Measurements from ENCODE around the gene VSTM2L.

Gene VSTM2L

GRCh38 chr20:37864298-37864697 is 38.6 kb upstream of the VSTM2L start:
- H3K4me3 ChIP-seq (ENCODE audit: low read length) = no peak overlapping the region
- no peak for TF ChIP-seq CTCF (IDR thresholded peaks at IDR 0.05; ENCODE audit: insufficient read depth, low read depth, low read length, missing control alignments)
- DNase-seq (ENCODE audit: low read depth) = no peak

GRCh38 chr20:37866051-37866450 is 36.9 kb upstream of the VSTM2L start:
- no peak for TF ChIP-seq CTCF (IDR thresholded peaks at IDR 0.05; ENCODE audit: insufficient read depth, low read depth, low read length, missing control alignments)
- DNase-seq (ENCODE audit: low read depth) = no peak
- H3K4me3 ChIP-seq (ENCODE audit: low read length) = no peak overlapping the region

- no peak for DNase-seq (ENCODE audit: low read depth)
- TF ChIP-seq CTCF (IDR thresholded peaks at IDR 0.05; ENCODE audit: insufficient read depth, low read depth, low read length, missing control alignments) = no peak
- no peak overlapping the region for H3K4me3 ChIP-seq (ENCODE audit: low read length)
Measured at GRCh38 chr20:37867289-37868195, 35.4 kb upstream of the VSTM2L start.

- no peak for DNase-seq (ENCODE audit: low read depth)
- H3K4me3 ChIP-seq (ENCODE audit: low read length) = no peak overlapping the region
Measured at GRCh38 chr20:37868851-37869333, 34.0 kb upstream of the VSTM2L start.

GRCh38 chr20:37869334-37869861 is 33.5 kb upstream of the VSTM2L start:
- H3K4me3 ChIP-seq (ENCODE audit: low read length) = no peak overlapping the region
- no peak for TF ChIP-seq CTCF (IDR thresholded peaks at IDR 0.05; ENCODE audit: insufficient read depth, low read depth, low read length, missing control alignments)
- DNase-seq (ENCODE audit: low read depth) = no peak

More at GRCh38 chr20:37868851-37869333, 34.0 kb upstream of the VSTM2L start:
- no peak for TF ChIP-seq CTCF (IDR thresholded peaks at IDR 0.05; ENCODE audit: insufficient read depth, low read depth, low read length, missing control alignments)

- TF ChIP-seq CTCF (IDR thresholded peaks at IDR 0.05; ENCODE audit: insufficient read depth, low read depth, low read length, missing control alignments) = no peak
- H3K4me3 ChIP-seq (ENCODE audit: low read length) = no peak overlapping the region
- no peak for DNase-seq (ENCODE audit: low read depth)
Measured at GRCh38 chr20:37870294-37870693, 32.6 kb upstream of the VSTM2L start.

Measured in epithelial cell of esophagus (primary cell).